Brain microvascular endothelial cell (primary cell): ENCODE results near the gene C3orf22.

ENCODE experiments used
- DNase-seq: peaks from one replicate; pipeline ENCODE4 v3.0.0-alpha.2; 2020
- H3K27ac ChIP-seq: fragments of 250-450 bp; sonication (Bioruptor Pico); 2 replicates; pipeline ENCODE4 v1.5.1; 2020; ENCODE audit warnings: mild to moderate bottlenecking, moderate library complexity
- H3K27me3 ChIP-seq: fragments of 250-450 bp; sonication (Bioruptor Pico); replicated peaks from 2 replicates; pipeline ENCODE4 v1.5.1; 2020; ENCODE audit warnings: mild to moderate bottlenecking
- H3K36me3 ChIP-seq: fragments of 250-450 bp; sonication (Bioruptor Pico); replicated peaks from 2 replicates; pipeline ENCODE4 v1.5.1; 2020; ENCODE audit warnings: mild to moderate bottlenecking
- H3K4me3 ChIP-seq: 2 replicates; pipeline ENCODE4 v1.5.1; 2011; ENCODE audit warnings: low read depth, mild to moderate bottlenecking, control low read depth, low read length, moderate library complexity
- in situ Hi-C: cut with HindIII; loops from 2 replicates; pipeline ENCODE4 v1.10.0; 2017; ENCODE audit warnings: low sequenced_read_pairs, low pct_ligation_motif_present
- TF ChIP-seq, protein P1 (sequence below): IDR thresholded peaks from 2 replicates; pipeline ENCODE4 v1.5.1; 2011; ENCODE audit warnings: low read depth, mild to moderate bottlenecking, moderate library complexity, low read length, control low read depth, inconsistent platforms; ENCODE audit errors: missing control alignments

Gene C3orf22

DNA sequence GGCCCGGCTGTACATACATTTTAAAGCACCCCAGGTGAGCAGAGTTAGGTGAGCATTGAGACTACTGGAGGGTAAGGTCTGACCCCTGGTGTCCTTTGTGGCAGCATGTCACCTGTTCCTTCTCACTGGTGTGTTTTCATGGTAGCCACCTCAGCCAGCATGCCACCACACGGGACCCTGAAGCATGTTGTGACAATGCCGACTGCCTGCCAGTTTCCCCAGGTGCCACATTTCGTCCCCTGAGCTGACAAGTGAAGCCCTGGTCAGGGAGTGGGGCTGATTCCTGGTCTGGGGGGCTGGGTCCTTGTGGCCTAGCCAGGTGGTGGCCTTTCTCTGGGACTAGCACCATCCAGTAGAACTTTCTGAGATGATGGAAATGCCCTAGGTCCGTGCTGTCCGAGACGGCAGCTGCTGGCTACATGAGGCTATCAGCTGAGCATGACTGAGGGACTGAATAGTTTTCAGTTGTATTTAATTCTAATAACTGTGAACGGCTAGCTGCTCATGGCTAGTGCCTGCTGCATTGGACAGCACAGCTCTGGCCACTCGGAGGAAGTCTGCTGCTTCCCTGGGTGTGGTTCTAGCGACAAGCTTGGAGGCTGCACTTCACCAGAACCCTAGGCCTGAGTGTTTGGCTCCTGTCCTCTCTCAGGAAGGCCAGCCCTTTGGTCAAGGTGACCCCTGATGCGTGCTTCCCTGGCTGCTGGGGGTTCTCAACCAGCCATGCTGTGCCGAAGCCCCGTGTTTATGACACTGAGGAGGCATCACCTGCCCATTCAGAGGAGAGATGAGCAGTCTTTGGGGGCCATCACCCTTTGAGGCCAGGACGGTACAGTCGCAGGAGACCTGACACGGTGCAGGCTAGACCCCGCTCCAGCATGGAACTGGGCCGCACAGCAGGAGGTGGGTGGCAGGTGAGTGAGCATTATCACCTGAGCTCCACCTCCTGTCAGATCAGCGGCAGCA is 3.9 kb downstream of the C3orf22 start:
- in situ Hi-C loops = no loop called here
- H3K27me3 ChIP-seq = peaks cover 20% of the 10 kb centered on the region
- H3K27ac ChIP-seq = no peak overlapping the region
- H3K36me3 ChIP-seq = no peaks in the 10 kb centered on the region
- no peak for DNase-seq
- H3K4me3 ChIP-seq = no peak overlapping the region
- TF ChIP-seq, protein P1, sequence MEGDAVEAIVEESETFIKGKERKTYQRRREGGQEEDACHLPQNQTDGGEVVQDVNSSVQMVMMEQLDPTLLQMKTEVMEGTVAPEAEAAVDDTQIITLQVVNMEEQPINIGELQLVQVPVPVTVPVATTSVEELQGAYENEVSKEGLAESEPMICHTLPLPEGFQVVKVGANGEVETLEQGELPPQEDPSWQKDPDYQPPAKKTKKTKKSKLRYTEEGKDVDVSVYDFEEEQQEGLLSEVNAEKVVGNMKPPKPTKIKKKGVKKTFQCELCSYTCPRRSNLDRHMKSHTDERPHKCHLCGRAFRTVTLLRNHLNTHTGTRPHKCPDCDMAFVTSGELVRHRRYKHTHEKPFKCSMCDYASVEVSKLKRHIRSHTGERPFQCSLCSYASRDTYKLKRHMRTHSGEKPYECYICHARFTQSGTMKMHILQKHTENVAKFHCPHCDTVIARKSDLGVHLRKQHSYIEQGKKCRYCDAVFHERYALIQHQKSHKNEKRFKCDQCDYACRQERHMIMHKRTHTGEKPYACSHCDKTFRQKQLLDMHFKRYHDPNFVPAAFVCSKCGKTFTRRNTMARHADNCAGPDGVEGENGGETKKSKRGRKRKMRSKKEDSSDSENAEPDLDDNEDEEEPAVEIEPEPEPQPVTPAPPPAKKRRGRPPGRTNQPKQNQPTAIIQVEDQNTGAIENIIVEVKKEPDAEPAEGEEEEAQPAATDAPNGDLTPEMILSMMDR = no peak

DNA sequence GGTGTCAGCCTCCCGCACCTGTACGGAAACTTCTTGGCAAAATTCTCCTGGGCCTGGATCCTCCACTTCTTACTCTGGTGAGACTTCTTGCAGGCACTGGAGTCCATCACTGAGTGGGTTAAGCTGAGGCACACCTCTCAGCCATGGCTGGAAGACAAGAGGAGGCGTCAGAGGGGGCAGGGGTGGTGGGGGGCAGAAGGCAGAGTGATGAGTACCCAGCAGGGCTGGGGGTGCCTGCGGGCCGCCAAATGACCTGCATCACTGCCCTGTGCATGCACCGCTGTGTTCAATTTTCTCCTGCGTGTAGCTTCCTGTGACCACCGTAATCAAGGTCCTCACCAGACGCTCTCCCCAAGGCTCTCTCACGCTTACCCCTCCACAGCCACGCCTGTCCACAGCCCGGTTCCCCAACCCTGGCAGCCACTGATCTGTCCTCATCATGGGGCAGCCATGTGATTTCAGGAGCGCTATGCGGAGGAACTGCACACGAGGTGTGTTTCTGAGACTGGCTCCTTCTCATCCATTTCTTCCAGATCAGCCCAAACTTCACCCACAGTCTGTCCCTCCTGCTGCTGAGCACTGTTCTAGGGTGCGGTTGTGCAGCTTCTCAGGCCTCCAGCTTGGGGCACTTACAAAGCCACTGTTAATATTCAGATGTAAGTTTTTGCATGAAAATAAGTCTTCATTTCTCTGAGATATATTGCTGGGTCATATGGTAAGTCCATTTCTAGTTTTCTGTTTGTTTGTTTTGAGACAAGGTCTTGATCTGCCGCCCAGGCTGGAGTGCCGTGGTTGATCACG is 5.2 kb downstream of the C3orf22 start:
- Histone ChIP-seq H3K27ac (no peak overlapping the region), H3K4me3 (no peak overlapping the region), H3K27me3 (peaks cover 20% of the 10 kb centered on the region), H3K36me3 (no peaks in the 10 kb centered on the region)
- no peak for DNase-seq
- TF ChIP-seq, protein P1 = no peak
- in situ Hi-C loops = no loop called here

DNA sequence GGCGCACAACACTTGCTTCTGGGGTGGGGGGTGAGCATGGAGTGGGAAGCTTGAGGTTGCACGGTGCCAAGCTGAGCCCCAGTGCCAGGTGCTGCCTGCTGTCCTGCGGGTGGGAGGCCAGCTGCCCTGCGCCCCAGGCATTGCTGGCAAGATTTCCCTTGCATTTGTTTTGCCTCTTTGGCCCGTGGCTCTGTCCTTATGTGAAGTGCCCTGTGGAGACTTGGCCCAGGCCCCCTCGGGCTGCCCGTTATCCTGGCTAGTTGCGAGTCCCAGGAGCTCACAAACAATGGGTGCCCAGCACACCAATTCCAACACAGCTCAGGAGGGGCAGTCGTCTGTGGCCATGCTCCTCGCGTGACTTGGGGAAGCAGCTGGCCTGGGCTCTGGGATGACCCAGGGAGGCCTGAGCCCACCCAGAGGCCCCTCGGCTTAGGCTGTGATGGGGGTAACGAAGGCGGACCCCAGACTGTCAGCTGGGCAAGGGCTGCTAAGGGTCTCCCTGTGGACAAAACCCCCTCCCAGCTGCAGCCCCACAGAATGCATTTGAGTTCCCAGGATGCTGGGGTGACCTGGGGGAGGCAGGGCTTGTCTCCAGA is 5.9 kb downstream of the C3orf22 start:
- peaks cover 20% of the 10 kb centered on the region for H3K27me3 ChIP-seq
- H3K4me3 ChIP-seq = no peak overlapping the region
- in situ Hi-C loops = no loop called here
- TF ChIP-seq, protein P1 = no peak
- no peak overlapping the region for H3K27ac ChIP-seq
- H3K36me3 ChIP-seq = no peaks in the 10 kb centered on the region
- no peak for DNase-seq

- in situ Hi-C loops = no loop called here
- Histone ChIP-seq H3K4me3 (no peak overlapping the region), H3K36me3 (no peaks in the 10 kb centered on the region), H3K27ac (no peak overlapping the region), H3K27me3 (peaks cover 20% of the 10 kb centered on the region)
- TF ChIP-seq, protein P1 = no peak
- no peak for DNase-seq
These were observed 6.7 kb downstream of the C3orf22 start for GRCh38 chr3:126551839-126552687.

DNA sequence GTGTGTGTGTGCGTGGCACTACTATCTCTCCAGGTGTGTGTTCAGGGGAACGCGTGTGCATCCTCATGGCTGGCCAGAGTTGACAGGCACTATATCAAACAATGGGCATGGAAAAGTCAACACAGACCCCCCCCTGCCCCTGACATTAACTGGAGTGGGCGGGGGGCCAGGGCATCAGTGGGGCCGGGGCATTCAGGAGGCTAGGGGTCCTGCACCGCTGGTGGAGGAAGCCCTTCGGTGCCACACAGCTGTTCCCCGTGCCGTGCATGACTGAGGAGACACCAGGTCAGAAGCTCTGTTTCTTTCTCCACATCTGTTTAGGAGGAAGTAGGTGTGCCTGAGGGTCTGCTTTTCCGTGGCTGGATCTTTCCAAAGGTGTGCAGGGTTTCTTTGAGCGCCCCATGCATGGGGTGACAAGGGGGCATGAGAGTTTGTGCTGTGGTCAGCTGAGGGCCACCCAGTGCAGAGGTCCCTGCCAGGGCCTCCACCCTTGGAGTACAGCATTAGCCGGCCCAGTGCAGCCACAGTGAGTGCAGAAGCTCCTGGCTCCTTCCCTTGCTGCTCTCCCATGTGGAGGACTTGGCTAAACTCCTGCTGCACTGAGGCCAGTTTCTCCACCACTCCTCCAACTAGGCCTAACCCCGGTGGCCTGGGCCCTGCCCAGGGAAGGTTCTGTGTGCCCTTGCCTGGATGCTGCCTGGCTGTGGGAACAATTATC is 7.5 kb downstream of the C3orf22 start:
- in situ Hi-C loops = no loop called here

More for the DNA sequence above, 7.5 kb downstream of the C3orf22 start:
- DNase-seq = no peak
- Histone ChIP-seq H3K36me3 (no peaks in the 10 kb centered on the region), H3K27me3 (peaks cover 20% of the 10 kb centered on the region), H3K27ac (no peak overlapping the region), H3K4me3 (no peak overlapping the region)
- TF ChIP-seq, protein P1 = no peak
